PFSK-1 (cell line): ENCODE results near the gene UBAP2.

Experiments
- POLR2AphosphoS5 ChIP-seq: IDR thresholded peaks from 2 replicates; pipeline ENCODE4 v1.6.1; 2012; ENCODE audit warnings: low read depth, mild to moderate bottlenecking, control low read depth, low read length, moderate library complexity
- REST ChIP-seq, 2 experiments: IDR thresholded peaks; 2 replicates each; pipeline versions ENCODE4 v1.6.1 to v1.8.0; 2011 to 2012; ENCODE audit warnings: low read depth in 2 of 2, low read length in 2 of 2, control low read depth in 1 of 2, inconsistent platforms in 1 of 2, mild to moderate bottlenecking in 1 of 2, moderate library complexity in 1 of 2; ENCODE audit not compliant: insufficient read depth in 1 of 2

GRCh38 chr9:33946779-33947535, 101.7 kb downstream of the UBAP2 start:
- TF ChIP-seq REST (IDR thresholded peaks at IDR 0.05; ENCODE audit: insufficient read depth in 1 of 2, low read depth in 2 of 2, low read length in 2 of 2) (no peak), POLR2AphosphoS5 (no peak)
